IPS-20b (cell line): Measurements from ENCODE around the gene RAB7B.

ENCODE experiments used
- H3K27ac ChIP-seq: one replicate; pipeline ENCODE4 v1.5.1; 2013; ENCODE audit warnings: low read length
- H3K27me3 ChIP-seq: 2 replicates; pipeline ENCODE4 v1.6.1; 2013; ENCODE audit warnings: mild to moderate bottlenecking, low read length, inconsistent platforms; ENCODE audit not compliant: insufficient read depth
- H3K36me3 ChIP-seq: 2 replicates; pipeline ENCODE4 v1.6.1; 2013; ENCODE audit warnings: low read depth, mild to moderate bottlenecking, inconsistent platforms, low read length, moderate library complexity; ENCODE audit not compliant: insufficient read depth
- H3K4me1 ChIP-seq: 2 replicates; pipeline ENCODE4 v1.6.1; 2013; ENCODE audit warnings: mild to moderate bottlenecking, control low read depth, inconsistent platforms, low read length, moderate library complexity; ENCODE audit not compliant: insufficient read depth
- H3K4me3 ChIP-seq: 2 replicates; pipeline ENCODE4 v1.5.1; 2013; ENCODE audit warnings: mild to moderate bottlenecking, low read length, inconsistent platforms
- H3K9ac ChIP-seq: 2 replicates; pipeline ENCODE4 v1.6.1; 2013; ENCODE audit warnings: low read depth, mild to moderate bottlenecking, inconsistent platforms, low read length, moderate library complexity
- H3K9me3 ChIP-seq: 2 replicates; pipeline ENCODE4 v1.6.1; 2013; ENCODE audit warnings: mild to moderate bottlenecking, low read depth, low read length, inconsistent platforms; ENCODE audit not compliant: insufficient read depth

RAB7B gene

DNA sequence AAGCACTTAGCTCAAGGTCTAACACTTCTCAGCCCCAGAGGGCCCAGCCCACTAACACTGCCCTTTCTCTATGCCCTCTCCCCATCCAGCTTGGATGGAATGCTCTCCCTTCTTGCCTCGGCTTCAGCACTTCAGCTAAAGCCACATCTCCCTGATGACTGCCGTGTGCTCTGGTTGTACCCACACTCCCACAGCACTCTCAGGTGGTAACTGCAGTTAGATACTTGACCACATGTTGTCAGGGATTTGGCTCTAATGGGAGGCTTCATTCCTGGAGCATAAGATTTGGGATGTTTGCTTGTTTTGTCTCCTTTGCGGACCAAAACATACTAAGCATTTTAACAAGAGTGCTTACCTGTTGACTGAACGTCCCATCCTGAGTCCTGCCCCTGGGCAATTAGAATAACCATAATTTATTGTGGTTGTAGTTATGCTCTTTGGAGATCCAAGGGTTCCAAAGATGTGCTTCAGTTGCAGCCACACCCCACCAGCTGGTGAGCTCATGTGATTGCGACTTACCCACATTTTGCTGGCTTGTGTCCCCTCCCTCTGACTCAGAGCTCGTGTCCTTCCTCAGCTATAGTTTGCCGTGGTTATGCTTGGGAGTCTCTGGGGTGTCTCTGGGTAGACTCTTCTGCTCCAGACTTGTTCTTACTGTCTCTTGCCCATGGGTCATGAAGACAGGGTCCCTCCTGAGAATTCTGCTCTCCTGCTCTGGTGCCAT is 52.2 kb downstream of the RAB7B start:
- Histone ChIP-seq H3K9me3 (no peaks in the 10 kb centered on the region), H3K27ac (no peak overlapping the region), H3K36me3 (no peaks in the 10 kb centered on the region), H3K9ac (no peak overlapping the region), H3K4me3 (no peak overlapping the region), H3K4me1 (peaks cover 13% of the 10 kb centered on the region; the same call in 1 of the 2 replicates), H3K27me3 (peaks cover 6% of the 10 kb centered on the region; the same call in 1 of the 2 replicates)

DNA sequence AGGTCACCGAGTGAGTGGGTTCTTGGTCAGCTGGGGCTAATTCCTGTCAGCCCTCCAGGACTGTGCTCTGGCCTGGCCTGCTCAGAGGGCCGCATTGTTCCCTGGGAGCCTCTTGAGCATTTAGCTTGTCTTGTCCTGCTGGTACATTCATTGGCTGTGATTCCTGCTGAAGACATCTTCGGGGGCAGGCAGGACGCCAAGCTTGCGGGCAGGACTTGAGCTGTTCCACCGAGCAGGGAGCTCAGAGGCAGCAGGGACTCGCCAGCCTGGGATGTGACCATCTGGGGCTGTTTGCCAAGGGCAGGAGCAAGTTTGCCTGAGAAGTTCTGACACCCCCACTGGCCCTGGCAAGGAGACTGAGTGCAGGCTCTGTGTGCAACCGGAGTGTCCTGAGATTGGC is 52.9 kb downstream of the RAB7B start:
- Histone ChIP-seq H3K9ac (no peak overlapping the region), H3K4me1 (peaks cover 13% of the 10 kb centered on the region; the same call in 1 of the 2 replicates), H3K4me3 (no peak overlapping the region), H3K27ac (no peak overlapping the region), H3K27me3 (peaks cover 6% of the 10 kb centered on the region; the same call in 1 of the 2 replicates), H3K9me3 (no peaks in the 10 kb centered on the region), H3K36me3 (no peaks in the 10 kb centered on the region)

DNA sequence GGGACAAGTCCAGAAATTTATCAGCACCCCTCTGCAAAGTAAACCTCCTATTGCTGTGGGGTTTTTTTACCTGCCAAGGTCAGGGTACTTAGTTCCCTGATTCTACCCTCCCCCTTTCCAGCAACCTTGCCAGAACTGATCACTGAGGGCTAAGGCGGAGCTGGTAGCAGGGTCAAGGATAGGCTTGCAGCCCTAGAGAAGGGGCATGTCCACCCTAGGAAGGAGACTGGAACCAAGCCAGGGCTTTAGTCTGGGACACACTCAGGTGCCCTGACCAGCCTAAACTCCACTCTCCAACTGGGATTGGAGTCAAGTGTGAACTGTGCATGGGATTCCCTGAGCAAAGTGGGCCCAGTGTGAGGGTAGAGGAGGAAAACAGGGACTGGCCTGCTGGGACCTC is 53.4 kb downstream of the RAB7B start:
- Histone ChIP-seq H3K36me3 (no peaks in the 10 kb centered on the region), H3K27me3 (peaks cover 6% of the 10 kb centered on the region; the same call in 1 of the 2 replicates), H3K4me1 (peaks cover 13% of the 10 kb centered on the region; the same call in 1 of the 2 replicates), H3K27ac (no peak overlapping the region), H3K4me3 (no peak overlapping the region), H3K9me3 (no peaks in the 10 kb centered on the region), H3K9ac (no peak overlapping the region)

DNA sequence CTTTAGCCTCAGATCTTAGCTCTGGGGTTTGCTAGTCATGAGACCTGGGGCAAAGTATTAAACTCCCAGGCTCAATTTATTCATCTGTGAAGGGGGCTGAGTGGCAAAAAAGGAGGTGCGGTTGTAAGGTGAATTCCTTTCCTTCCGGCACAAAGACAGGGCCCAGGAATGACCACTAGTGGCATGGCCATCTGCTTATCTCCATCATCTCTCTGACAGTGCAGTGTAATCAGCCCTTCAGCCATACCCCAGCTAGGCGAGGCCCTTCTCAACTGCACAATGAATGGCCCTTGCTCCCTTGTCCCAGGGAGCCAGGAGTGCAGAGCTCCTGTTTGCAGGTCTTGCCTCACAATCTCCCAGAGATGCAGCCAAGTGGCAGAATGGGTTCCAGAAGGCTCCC is 54.3 kb downstream of the RAB7B start:
- Histone ChIP-seq H3K27ac (no peak overlapping the region), H3K4me1 (peaks cover 10% of the 10 kb centered on the region; the same call in 1 of the 2 replicates), H3K4me3 (no peak overlapping the region), H3K9ac (no peak overlapping the region), H3K9me3 (no peaks in the 10 kb centered on the region), H3K27me3 (peaks cover 6% of the 10 kb centered on the region; the same call in 1 of the 2 replicates), H3K36me3 (no peaks in the 10 kb centered on the region)

DNA sequence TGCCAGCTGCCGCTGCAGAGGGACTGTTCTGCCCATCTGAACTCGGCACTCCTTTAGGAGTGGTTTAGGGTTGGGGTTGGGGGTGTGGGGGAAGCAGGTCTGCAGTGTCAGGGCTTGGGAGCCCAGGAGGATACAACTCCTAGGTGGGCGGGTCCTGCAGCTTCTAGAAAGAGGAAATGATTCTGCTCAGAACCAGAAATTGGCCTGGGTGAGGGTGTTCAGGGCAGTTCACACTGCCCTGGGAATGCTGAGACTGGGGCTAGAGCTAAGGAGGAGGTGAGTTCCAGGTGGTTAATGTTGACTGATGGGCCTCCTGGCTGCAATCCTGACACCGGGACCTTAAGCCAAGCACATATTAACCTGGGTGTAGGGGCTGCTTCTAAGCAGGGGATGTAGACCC is 55.2 kb downstream of the RAB7B start:
- Histone ChIP-seq H3K27ac (no peak overlapping the region), H3K9ac (no peak overlapping the region), H3K36me3 (no peaks in the 10 kb centered on the region), H3K4me3 (no peak overlapping the region), H3K27me3 (peaks cover 6% of the 10 kb centered on the region; the same call in 1 of the 2 replicates), H3K9me3 (no peaks in the 10 kb centered on the region), H3K4me1 (0 out of 2 replicates have a peak, but pooled peaks cover 3% of the 10 kb centered on the region)

DNA sequence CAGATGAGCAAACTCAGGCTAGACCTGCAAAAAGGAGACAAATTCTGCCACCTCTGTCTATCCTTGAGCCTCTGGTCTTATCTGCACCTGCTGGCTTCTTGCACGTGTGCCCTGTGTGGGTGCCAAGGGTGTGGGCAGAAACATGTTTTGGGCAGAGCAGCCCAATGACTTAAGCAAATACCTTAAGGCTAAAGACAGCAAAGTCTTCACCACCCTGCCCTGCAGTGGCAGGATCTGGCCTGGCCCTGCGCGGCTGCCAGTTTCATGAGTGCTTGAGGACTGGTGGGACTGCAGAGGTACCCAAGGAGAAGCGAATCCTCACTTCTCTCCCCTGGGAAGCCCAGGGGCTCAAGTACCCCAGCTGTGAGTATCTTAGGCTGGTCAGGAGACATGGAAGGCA is 56.2 kb downstream of the RAB7B start:
- H3K9me3 ChIP-seq = no peaks in the 10 kb centered on the region
- peaks cover 6% of the 10 kb centered on the region; the same call in 1 of the 2 replicates for H3K27me3 ChIP-seq
- no peak overlapping the region for H3K27ac ChIP-seq
- H3K9ac ChIP-seq = no peak overlapping the region
- no peak overlapping the region for H3K4me3 ChIP-seq
- no peaks in the 10 kb centered on the region for H3K4me1 ChIP-seq
- H3K36me3 ChIP-seq = no peaks in the 10 kb centered on the region

DNA sequence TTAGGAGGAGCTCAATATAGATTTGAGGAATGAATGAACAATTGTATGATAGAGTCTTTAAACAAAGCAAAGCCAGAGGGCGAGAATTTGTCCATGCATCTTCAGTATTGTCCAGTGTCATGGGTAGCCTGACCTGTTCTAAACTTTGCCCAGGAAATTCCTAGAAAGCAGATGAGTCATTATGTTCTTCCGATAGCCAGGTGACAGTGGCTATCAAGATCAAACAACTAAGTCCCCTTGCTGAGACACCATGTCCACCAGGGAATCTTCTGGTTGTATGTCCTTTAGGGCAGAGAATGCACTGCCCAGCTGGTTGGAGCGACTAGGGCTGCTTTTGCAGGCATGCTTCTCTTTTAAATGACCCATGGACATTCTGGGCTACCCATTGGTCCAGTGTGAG is 58.1 kb downstream of the RAB7B start:
- H3K9ac ChIP-seq = no peak overlapping the region
- H3K27me3 ChIP-seq = peaks cover 6% of the 10 kb centered on the region; the same call in 1 of the 2 replicates
- no peak overlapping the region for H3K27ac ChIP-seq
- no peaks in the 10 kb centered on the region for H3K9me3 ChIP-seq
- H3K4me1 ChIP-seq = peaks cover 6% of the 10 kb centered on the region
- no peak overlapping the region for H3K4me3 ChIP-seq
- H3K36me3 ChIP-seq = no peaks in the 10 kb centered on the region

DNA sequence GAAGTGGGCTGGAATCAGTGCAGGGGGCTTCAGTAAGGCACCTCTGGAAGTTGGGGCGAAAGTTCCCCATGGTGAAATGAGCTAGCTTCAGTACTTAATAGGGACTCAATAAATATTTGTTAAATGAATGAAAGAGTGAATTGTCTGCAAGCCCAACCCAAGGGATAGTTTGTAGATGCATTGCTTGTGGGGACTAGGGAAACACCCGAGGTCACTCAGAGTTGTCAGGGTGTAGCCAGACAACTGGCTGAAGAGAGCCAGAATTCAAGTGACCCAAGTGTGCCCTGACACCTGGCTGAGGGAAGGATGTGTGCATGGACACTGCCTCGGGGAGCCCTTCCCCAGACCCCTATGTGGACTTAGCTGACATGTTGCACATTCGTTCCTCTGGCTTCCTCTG is 58.7 kb downstream of the RAB7B start:
- Histone ChIP-seq H3K9ac (no peak overlapping the region), H3K36me3 (no peaks in the 10 kb centered on the region), H3K27ac (no peak overlapping the region), H3K27me3 (peaks cover 6% of the 10 kb centered on the region; the same call in 1 of the 2 replicates), H3K9me3 (no peaks in the 10 kb centered on the region), H3K4me3 (no peak overlapping the region), H3K4me1 (peaks cover 10% of the 10 kb centered on the region)

DNA sequence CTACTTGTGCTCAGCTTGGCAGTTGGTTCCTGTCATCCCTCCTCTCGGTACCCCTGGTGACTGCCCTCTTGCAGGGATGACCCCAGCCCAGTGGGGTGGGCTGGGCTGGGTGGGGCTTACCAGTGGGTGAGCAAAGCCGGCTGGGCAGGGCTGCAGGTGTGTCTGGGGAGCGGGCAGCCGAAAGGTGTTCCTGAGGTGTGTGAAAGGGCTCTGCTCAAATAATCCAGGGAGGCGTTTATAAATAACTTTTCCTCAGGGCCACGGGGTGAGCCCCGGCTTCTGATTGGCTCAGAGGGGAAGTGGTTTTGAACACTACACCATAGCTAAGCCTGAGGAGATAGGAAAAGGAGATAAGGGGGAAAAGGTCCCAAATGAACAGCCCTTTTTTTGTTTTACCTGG is 60.0 kb downstream of the RAB7B start, which contains the start of gene SLC26A9:
Gene SLC26A9 (minus strand): TSS at position 212 of the 400 bp plus-strand sequence. CDS start 7,636 bp downstream, outside the sequence.
- no peak within 1 kb of the TSS for H3K9ac ChIP-seq
- no peaks in the 10 kb centered on the region for H3K36me3 ChIP-seq
- no peak within 1 kb of the TSS for H3K27ac ChIP-seq
- H3K9me3 ChIP-seq = no peaks in the 10 kb centered on the region
- no peak within 1 kb of the TSS for H3K4me3 ChIP-seq
- peaks cover 10% of the 10 kb centered on the region; the same call in 1 of the 2 replicates for H3K27me3 ChIP-seq
- peaks cover 15% of the 10 kb centered on the region for H3K4me1 ChIP-seq

DNA sequence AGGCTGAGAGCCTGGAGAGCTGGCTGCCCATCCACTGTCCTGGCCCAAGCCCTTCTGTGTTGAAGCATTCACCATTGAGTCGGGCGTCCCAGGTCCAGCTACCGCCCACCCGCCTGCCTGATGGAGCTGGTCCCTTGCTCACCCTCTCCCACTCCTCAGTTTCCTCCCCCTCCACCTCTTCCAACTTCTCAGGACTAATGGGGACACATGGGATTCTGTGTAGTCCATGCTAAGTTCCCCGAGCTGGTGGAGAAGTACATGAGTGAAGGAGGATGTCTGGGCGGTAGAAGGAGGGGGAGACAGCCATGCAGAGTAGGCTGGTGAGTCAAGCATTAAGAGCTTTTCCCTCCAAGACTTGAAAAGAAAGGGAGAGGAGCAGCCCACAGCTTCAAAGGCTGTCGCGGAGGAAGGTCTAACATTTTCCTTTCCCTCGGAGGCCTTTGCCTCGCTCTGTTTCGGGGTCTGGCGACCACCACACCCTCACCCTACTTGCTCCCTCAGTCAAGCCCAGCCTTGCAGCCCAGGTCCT is 60.5 kb downstream of the RAB7B start:
- Histone ChIP-seq H3K9me3 (no peaks in the 10 kb centered on the region), H3K4me3 (no peak overlapping the region), H3K27me3 (peaks cover 10% of the 10 kb centered on the region; the same call in 1 of the 2 replicates), H3K4me1 (peaks cover 15% of the 10 kb centered on the region), H3K9ac (no peak overlapping the region), H3K27ac (no peak overlapping the region), H3K36me3 (no peaks in the 10 kb centered on the region)

DNA sequence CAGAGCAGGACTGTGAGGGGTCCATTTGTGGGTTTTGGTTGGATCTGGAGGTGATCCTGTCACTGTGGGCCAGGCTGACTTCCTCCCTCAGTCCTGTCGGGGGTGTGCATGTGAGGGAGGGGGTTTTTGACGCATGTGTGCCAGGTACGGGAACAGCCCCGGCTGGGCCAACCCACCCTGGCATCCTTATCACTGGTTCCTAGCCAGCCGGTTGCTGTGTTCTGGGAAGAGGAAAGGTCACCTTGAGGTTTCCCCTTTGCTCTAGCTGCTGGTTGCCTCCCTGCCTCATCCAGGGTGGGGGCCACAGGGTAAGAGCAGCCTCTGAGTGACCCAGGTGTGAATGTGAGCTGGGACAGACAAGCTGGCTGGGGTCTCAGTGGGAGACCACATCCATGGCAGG is 62.5 kb downstream of the RAB7B start:
- no peaks in the 10 kb centered on the region for H3K36me3 ChIP-seq
- H3K4me3 ChIP-seq = no peak overlapping the region
- H3K27me3 ChIP-seq = peaks cover 4% of the 10 kb centered on the region; the same call in 1 of the 2 replicates
- H3K9ac ChIP-seq = peak overlapping the region; percentile 36; the same call in 1 of the 2 replicates
- no peak overlapping the region for H3K27ac ChIP-seq
- no peaks in the 10 kb centered on the region for H3K9me3 ChIP-seq
- peaks cover 15% of the 10 kb centered on the region for H3K4me1 ChIP-seq
